ENCODE results near the gene UBE2A.

DNA sequence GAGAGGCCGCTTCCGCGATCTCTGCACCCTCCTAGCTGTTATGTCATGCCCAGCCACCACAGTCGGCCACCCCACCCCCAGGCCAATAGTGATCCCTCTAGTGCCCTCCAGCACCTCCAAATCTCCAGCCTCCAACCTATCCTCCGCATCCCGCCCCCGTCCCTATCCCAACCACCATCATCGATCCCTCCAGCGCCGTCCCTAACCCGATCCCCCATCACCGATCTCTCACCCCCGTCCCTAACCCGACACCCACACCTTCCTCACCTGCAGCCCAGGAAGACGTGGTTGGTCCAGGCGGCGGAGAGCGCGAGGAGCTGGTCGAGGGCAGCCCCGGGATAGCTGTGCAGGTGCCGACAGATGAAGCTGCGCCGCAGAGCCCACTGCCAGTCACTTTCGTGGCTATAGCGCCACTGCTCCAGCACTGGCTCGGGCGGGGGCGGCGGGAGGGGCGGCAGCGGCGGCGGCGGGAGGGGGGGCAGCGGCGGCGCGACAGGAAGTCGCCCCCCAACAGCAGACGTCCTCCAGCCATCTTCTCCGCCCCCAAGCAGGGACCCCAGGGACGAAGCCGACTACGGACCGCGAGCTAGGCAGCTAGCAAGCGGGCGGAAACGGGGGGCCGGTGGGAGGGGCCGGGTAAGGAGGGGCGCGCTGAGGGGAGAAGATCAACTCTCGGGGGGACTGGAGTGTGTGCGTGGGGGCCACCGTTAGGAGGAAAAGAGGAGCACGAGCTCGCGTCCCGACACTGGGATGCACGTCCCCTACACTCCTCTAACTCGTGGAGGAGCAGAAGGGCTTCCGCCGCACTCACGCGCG is 31.3 kb downstream of the UBE2A start:
- TF ChIP-seq, protein P1, sequence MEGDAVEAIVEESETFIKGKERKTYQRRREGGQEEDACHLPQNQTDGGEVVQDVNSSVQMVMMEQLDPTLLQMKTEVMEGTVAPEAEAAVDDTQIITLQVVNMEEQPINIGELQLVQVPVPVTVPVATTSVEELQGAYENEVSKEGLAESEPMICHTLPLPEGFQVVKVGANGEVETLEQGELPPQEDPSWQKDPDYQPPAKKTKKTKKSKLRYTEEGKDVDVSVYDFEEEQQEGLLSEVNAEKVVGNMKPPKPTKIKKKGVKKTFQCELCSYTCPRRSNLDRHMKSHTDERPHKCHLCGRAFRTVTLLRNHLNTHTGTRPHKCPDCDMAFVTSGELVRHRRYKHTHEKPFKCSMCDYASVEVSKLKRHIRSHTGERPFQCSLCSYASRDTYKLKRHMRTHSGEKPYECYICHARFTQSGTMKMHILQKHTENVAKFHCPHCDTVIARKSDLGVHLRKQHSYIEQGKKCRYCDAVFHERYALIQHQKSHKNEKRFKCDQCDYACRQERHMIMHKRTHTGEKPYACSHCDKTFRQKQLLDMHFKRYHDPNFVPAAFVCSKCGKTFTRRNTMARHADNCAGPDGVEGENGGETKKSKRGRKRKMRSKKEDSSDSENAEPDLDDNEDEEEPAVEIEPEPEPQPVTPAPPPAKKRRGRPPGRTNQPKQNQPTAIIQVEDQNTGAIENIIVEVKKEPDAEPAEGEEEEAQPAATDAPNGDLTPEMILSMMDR (IDR thresholded peaks at IDR 0.05) = no peak
- no peak for TF ChIP-seq POLR2A (IDR thresholded peaks at IDR 0.05)
